HepG2 (cell line): ENCODE results near the gene AKAP8. TPM values are rescaled to one million over a fixed set of nuclear protein-coding genes. Genes with fewer than 3 reads are reported as not detected.

Source experiments
- ATAC-seq: fragments of 200-7000 bp; cut with Tn5 transposase; 3 replicates; pipeline ENCODE4 v1.9.1; 2020; ENCODE audit warnings: mild to moderate bottlenecking, moderate library complexity
- BruUV-seq: library from RNA; stranded (reverse); fragments of 400-500 nt; replicated peaks from 2 replicates; lab custom pipeline; 2021; lab: Mats Ljungman, UMichigan
- CTCF ChIA-PET: fragments of 300-600 bp; formaldehyde crosslinking; extraction: SDS; loops from one replicate; lab custom pipeline; 2021; ENCODE audit warnings: low total read pairs, inconsistent platforms, low intra/inter-chr PET ratio; lab: Yijun Ruan, JAX
- POLR2A ChIA-PET: fragments of 350-600 bp; sonication (Branson Sonifier 250); formaldehyde crosslinking; loops from one replicate; lab custom pipeline; 2020; ENCODE audit warnings: antibody characterized with exemption, inconsistent platforms; lab: Yijun Ruan, JAX
- DNase-seq: peaks from one replicate; pipeline ENCODE4 v3.0.0-alpha.2; 2015; ENCODE audit warnings: low spot score
- FAIRE-seq: peaks from 3 replicates; lab custom pipeline; 2011; peaks lifted over from hg19 to GRCh38; lab: Jason Lieb, UNC
- H2AFZ ChIP-seq: one replicate; pipeline ENCODE4 v1.6.1; 2011; ENCODE audit warnings: low read length, inconsistent platforms
- H3K27ac ChIP-seq: fragments of 300-600 bp; 3 replicates; pipeline ENCODE4 v1.8.0; 2011; ENCODE audit warnings: mixed run types, mild to moderate bottlenecking, mixed read lengths, low read length, inconsistent platforms; ENCODE audit not compliant: insufficient read depth; ENCODE audit errors: extremely low read length
- H3K27me3 ChIP-seq, 2 experiments: fragments of 200-600 bp in 1 of 2; 2 replicates in 1 of 2; 3 replicates in 1 of 2; pipeline versions ENCODE4 v1.6.0 to v1.8.0; 2011; ENCODE audit warnings: low read length in 2 of 2, mild to moderate bottlenecking in 2 of 2, moderate library complexity in 2 of 2, inconsistent platforms in 1 of 2; ENCODE audit not compliant: insufficient read depth in 2 of 2, control insufficient read depth in 1 of 2
- H3K36me3 ChIP-seq, 2 experiments: fragments of 200-600 bp in 1 of 2; replicated peaks in 1 of 2; 2 replicates in 1 of 2; 3 replicates in 1 of 2; pipeline versions ENCODE4 v1.5.1 to v1.8.0; 2011; ENCODE audit warnings: low read length in 2 of 2, inconsistent platforms in 1 of 2; ENCODE audit not compliant: insufficient read depth in 2 of 2, control insufficient read depth in 1 of 2
- H3K4me1 ChIP-seq: 2 replicates; pipeline ENCODE4 v1.5.1; 2012; ENCODE audit warnings: low read length, inconsistent platforms; ENCODE audit not compliant: insufficient read depth
- H3K4me2 ChIP-seq: 2 replicates; pipeline ENCODE4 v1.6.0; 2011; ENCODE audit warnings: low read depth, low read length, inconsistent platforms
- H3K4me3 ChIP-seq, 3 experiments: fragments of 200-600 bp in 1 of 3; sonication (generic), shearing (Covaris generic) in 1 of 3; replicated peaks in 1 of 3; 2 replicates each; pipeline ENCODE4 v1.5.1; 2011 to 2016; ENCODE audit warnings: low read length in 3 of 3, inconsistent platforms in 2 of 3, low read depth in 2 of 3, mild to moderate bottlenecking in 2 of 3, control low read depth in 1 of 3, mixed read lengths in 1 of 3; ENCODE audit not compliant: insufficient read depth in 1 of 3
- H3K79me2 ChIP-seq: one replicate; pipeline ENCODE4 v1.6.1; 2011; ENCODE audit warnings: low read length, inconsistent platforms; ENCODE audit not compliant: insufficient read depth
- H3K9ac ChIP-seq: 2 replicates; pipeline ENCODE4 v1.6.0; 2011; ENCODE audit warnings: mild to moderate bottlenecking, low read depth, low read length, inconsistent platforms; ENCODE audit not compliant: insufficient read depth
- H3K9me3 ChIP-seq: 2 replicates; pipeline ENCODE4 v1.5.1; 2012; ENCODE audit warnings: mild to moderate bottlenecking, low read length
- H4K20me1 ChIP-seq: 2 replicates; pipeline ENCODE4 v1.6.0; 2011; ENCODE audit warnings: inconsistent platforms, mild to moderate bottlenecking, low read length, moderate library complexity; ENCODE audit not compliant: insufficient read depth
- ATF5 ChIP-seq: sonication (generic); formaldehyde crosslinking; IDR thresholded peaks from 2 replicates; pipeline ENCODE4 v1.4.0; 2020; ENCODE audit warnings: mild to moderate bottlenecking, low read depth, missing genetic modification reagents
- CBFB ChIP-seq: sonication (generic); formaldehyde crosslinking; IDR thresholded peaks from 2 replicates; pipeline ENCODE4 v1.4.0; 2020; ENCODE audit warnings: missing genetic modification reagents
- DBP ChIP-seq: sonication (generic); formaldehyde crosslinking; IDR thresholded peaks from 2 replicates; pipeline ENCODE4 v1.4.0; 2020; ENCODE audit warnings: missing genetic modification reagents; ENCODE audit errors: not compliant biosample characterization
- DZIP1 ChIP-seq: sonication (generic); formaldehyde crosslinking; IDR thresholded peaks from 2 replicates; pipeline ENCODE4 v1.5.0; 2020; ENCODE audit warnings: mild to moderate bottlenecking, missing genetic modification reagents
- ELF3 ChIP-seq: IDR thresholded peaks from 2 replicates; pipeline ENCODE4 v1.6.1; 2016; ENCODE audit warnings: missing genetic modification reagents, missing compliant biosample characterization
- HOXA3 ChIP-seq: sonication (generic); formaldehyde crosslinking; IDR thresholded peaks from 2 replicates; pipeline ENCODE4 v1.5.0; 2020; ENCODE audit warnings: missing genetic modification reagents
- IKZF1 ChIP-seq: fragments of 450-650 bp; IDR thresholded peaks from 2 replicates; pipeline ENCODE4 v1.7.1; 2016
- KAT2B ChIP-seq: fragments of 150-350 bp; IDR thresholded peaks from 2 replicates; pipeline ENCODE4 v1.6.1; 2014; ENCODE audit warnings: low read depth, low read length, borderline replicate concordance
- MYNN ChIP-seq: sonication (generic); formaldehyde crosslinking; IDR thresholded peaks from 2 replicates; pipeline ENCODE4 v1.4.0; 2020; ENCODE audit warnings: mild to moderate bottlenecking, low read depth, missing genetic modification reagents
- POLR2A ChIP-seq, 2 experiments: IDR thresholded peaks; 2 replicates each; pipeline ENCODE4 v1.6.1; 2011; ENCODE audit warnings: low read depth in 2 of 2, low read length in 2 of 2, mild to moderate bottlenecking in 1 of 2, moderate library complexity in 1 of 2; ENCODE audit not compliant: insufficient read depth in 1 of 2
- SKIL ChIP-seq: sonication (generic); formaldehyde crosslinking; IDR thresholded peaks from 2 replicates; pipeline ENCODE4 v1.8.0; 2022; ENCODE audit warnings: missing genetic modification reagents, mild to moderate bottlenecking, moderate library complexity, borderline replicate concordance
- TRIM24 ChIP-seq: sonication (generic); formaldehyde crosslinking; IDR thresholded peaks from 2 replicates; pipeline ENCODE4 v1.8.0; 2022; ENCODE audit warnings: mild to moderate bottlenecking, missing genetic modification reagents
- ZBTB33 ChIP-seq: sonication (generic); formaldehyde crosslinking; IDR thresholded peaks from 2 replicates; pipeline ENCODE4 v1.4.0; 2020; ENCODE audit warnings: missing genetic modification reagents
- ZMAT5 ChIP-seq: sonication (generic); formaldehyde crosslinking; IDR thresholded peaks from 2 replicates; pipeline ENCODE4 v1.5.0; 2020; ENCODE audit warnings: mild to moderate bottlenecking, low read depth, missing genetic modification reagents, borderline replicate concordance
- ZNF20 ChIP-seq: sonication (generic); formaldehyde crosslinking; IDR thresholded peaks from 2 replicates; pipeline ENCODE4 v1.4.0; 2020; ENCODE audit warnings: mild to moderate bottlenecking, moderate library complexity, missing genetic modification reagents
- ZNF563 ChIP-seq: sonication (generic); formaldehyde crosslinking; IDR thresholded peaks from 2 replicates; pipeline ENCODE4 v1.8.0; 2022; ENCODE audit warnings: mild to moderate bottlenecking, moderate library complexity, missing genetic modification reagents
- WGBS: methylation state at CpG from one replicate; pipeline ENCODE4 v1.1.6; 2017; ENCODE audit warnings: low lambda C conversion rate; 5-methylcytosine and 5-hydroxymethylcytosine counted together
- in situ Hi-C: cut with HindIII; loops from 2 replicates; pipeline ENCODE4 v1.10.0; 2017; ENCODE audit warnings: low pct_unique_long_range_greater_than_20kb; ENCODE audit not compliant: extremely low pct_ligation_motif_present
- intact Hi-C: fragments of 100-400 bp; cut with micrococcal nuclease; formaldehyde crosslinking; loops from one replicate; pipeline ENCODE4 v1.10.0; 2022; ENCODE audit not compliant: unreplicated experiment
- polyA plus RNA-seq, 8 experiments: library from polyadenylated mRNA; depleted of rRNA in 3 of 8; stranded (reverse) in 7 of 8; unstranded in 1 of 8; fragments of >200 nt; fragmentation: Illumina TruSeq in 4 of 8; extraction: Trizol in 4 of 8; gene quantifications; 2 replicates each; pipeline versions ENCODE4 v1.2.1 to v1.2.3, GENCODE V29; 2011 to 2016; ENCODE audit warnings: low read depth in 4 of 8, missing spikeins in 1 of 8, mixed read lengths in 1 of 8; ENCODE audit not compliant: insufficient read depth in 1 of 8
- total RNA-seq, 5 experiments: library from RNA; depleted of rRNA; stranded (reverse); fragments of >200 nt; fragmentation: Illumina TruSeq; extraction: Trizol; gene quantifications; 2 replicates each; pipeline ENCODE4 v1.2.3, GENCODE V29; 2016; ENCODE audit warnings: low read depth in 1 of 5

Gene AKAP8
- total and polyA plus RNA-seq, 2 of the 13 experiments (the other 11 are each of a cell fraction or from before 2014, with no cell fraction given) = 15.9 to 22.1 TPM

- WGBS = 98% methylated on average over 6 of the region's 7 CpGs
- peaks cover 74% of the 10 kb centered on the region for H3K79me2 ChIP-seq
- no peaks in the 10 kb centered on the region for H3K27me3 ChIP-seq
- ATAC-seq = no peak
- H2AFZ ChIP-seq = no peak overlapping the region
- H3K27ac ChIP-seq = no peak overlapping the region
- ChIA-PET CTCF (no interaction called here), POLR2A (interaction anchor here (1.9 kb wide), 1 partner anchor 15 kb away, joined by 5 read pairs; the partner anchor contains the start of gene AKAP8L)
- DNase-seq = no peak
- H3K4me2 ChIP-seq = no peak overlapping the region
- BruUV-seq = no TSS peak
- no peak overlapping the region for H3K4me3 ChIP-seq
- no peak overlapping the region for H3K9ac ChIP-seq
- in situ Hi-C loops (no loop called here), intact Hi-C loops (no loop called here)
- H3K9me3 ChIP-seq = no peaks in the 10 kb centered on the region
- peaks cover 39 to 78% of the 10 kb centered on the region in 2 experiments for H3K36me3 ChIP-seq
- FAIRE-seq = no peak
- H3K4me1 ChIP-seq = peaks cover 7% of the 10 kb centered on the region
- peaks cover 18% of the 10 kb centered on the region for H4K20me1 ChIP-seq
- TF ChIP-seq IKZF1 (no peak), CBFB (CRISPR knock-in tag) (no peak), ZNF20 (CRISPR knock-in tag) (no peak), HOXA3 (CRISPR knock-in tag) (no peak), MYNN (no peak), SKIL (CRISPR knock-in tag) (no peak), DBP (no peak), ATF5 (CRISPR knock-in tag) (no peak), KAT2B (no peak), ZNF563 (CRISPR knock-in tag) (no peak), TRIM24 (no peak), ZMAT5 (CRISPR knock-in tag) (no peak), DZIP1 (CRISPR knock-in tag) (no peak), ELF3 (no peak), POLR2A (IDR thresholded peaks at IDR 0.05; ENCODE audit: insufficient read depth in 1 of 2, low read depth in 2 of 2, low read length in 2 of 2) (no peak), ZBTB33 (CRISPR knock-in tag) (no peak)
Measured at GRCh38 chr19:15404097-15404779, 24.7 kb upstream of the AKAP8 start.
